ENCODE measurements around the gene SCYGR4.
"Not testable (repeated sequence)": the region's sequence is repeated elsewhere in the genome, so short reads cannot be mapped to it uniquely, and the experiment has no call there.

Gene SCYGR4

DNA sequence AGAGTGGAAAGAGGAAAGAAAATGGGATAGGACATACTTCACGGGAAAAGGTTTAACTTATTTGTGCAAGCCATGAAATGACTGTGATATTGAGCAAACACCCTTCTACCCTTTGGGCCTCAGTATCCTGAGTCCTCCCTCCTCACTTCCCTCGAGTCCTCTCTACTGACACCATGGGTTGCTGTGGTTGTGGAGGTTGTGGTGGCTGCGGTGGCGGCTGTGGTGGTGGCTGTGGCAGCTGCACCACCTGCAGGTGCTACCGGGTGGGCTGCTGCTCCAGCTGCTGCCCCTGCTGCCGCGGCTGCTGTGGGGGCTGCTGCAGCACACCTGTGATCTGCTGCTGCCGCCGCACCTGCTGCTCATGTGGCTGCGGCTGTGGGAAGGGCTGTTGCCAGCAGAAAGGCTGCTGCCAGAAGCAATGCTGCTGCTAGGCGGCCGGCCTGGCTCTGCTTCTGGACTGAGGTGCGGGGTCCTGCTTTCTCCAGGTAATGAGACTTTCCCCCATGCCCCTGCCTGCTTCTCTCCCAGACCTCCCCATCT, 49.4 kb downstream of the SCYGR4 start, which contains the start of gene SCYGR5:
SCYGR5 (plus strand) TSS at position 174 of the 540 bp plus-strand sequence; CDS start at position 174, 0 bp downstream.
- DNase-seq, ATAC-seq: not testable (repeated sequence)
